Activated naive CD4-positive, alpha-beta T cell (primary cell): ENCODE data around the gene NDUFV3.
"Not testable (repeated sequence)": the region's sequence is repeated elsewhere in the genome, so short reads cannot be mapped to it uniquely, and the experiment has no call there.

ENCODE experiments used
- DNase-seq, 4 experiments: peaks; one replicate each; lab custom pipeline; 2025; lab: John Stamatoyannopoulos, UW

NDUFV3 gene

GRCh38 chr21:42892931-42893755 lies at the start of gene NDUFV3:
TSS of gene NDUFV3 (plus strand) at chr21:42893309. CDS start at chr21:42893334, 25 bp downstream.
- peak; percentile 100 for DNase-seq

GRCh38 chr21:42844411-42845113 lies 48.5 kb upstream of the NDUFV3 start:
- DNase-seq, result no peak

GRCh38 chr21:42845296-42845965 lies 47.7 kb upstream of the NDUFV3 start:
- DNase-seq, result no peak

GRCh38 chr21:42846221-42846620 lies 46.9 kb upstream of the NDUFV3 start:
- no peak for DNase-seq

GRCh38 chr21:42847051-42847707 lies 45.9 kb upstream of the NDUFV3 start:
- DNase-seq, result no peak

GRCh38 chr21:42847726-42848125 lies 45.4 kb upstream of the NDUFV3 start:
- DNase-seq, result no peak

GRCh38 chr21:42848144-42848931 lies 44.8 kb upstream of the NDUFV3 start:
- DNase-seq, result not testable (repeated sequence)

- no peak for DNase-seq
These were observed 44.0 kb upstream of the NDUFV3 start for GRCh38 chr21:42848932-42849758.

GRCh38 chr21:42849759-42850412 lies 43.2 kb upstream of the NDUFV3 start:
- no peak for DNase-seq

GRCh38 chr21:42850463-42850862 lies 42.6 kb upstream of the NDUFV3 start:
- no peak for DNase-seq

- DNase-seq, result peak in 1 of 4 experiments; percentile 12
These were observed 42.2 kb upstream of the NDUFV3 start for GRCh38 chr21:42850866-42851391.

- no peak for DNase-seq
These were observed 41.1 kb upstream of the NDUFV3 start for GRCh38 chr21:42851812-42852665.

- no peak for DNase-seq
These were observed 40.1 kb upstream of the NDUFV3 start for GRCh38 chr21:42852925-42853570.

GRCh38 chr21:42853621-42854020 lies 39.5 kb upstream of the NDUFV3 start:
- no peak for DNase-seq

- no peak for DNase-seq
These were observed 38.7 kb upstream of the NDUFV3 start for GRCh38 chr21:42854246-42855010.

GRCh38 chr21:42855171-42855936 lies 37.8 kb upstream of the NDUFV3 start:
- DNase-seq, result no peak

GRCh38 chr21:42855937-42856335 lies 37.2 kb upstream of the NDUFV3 start:
- no peak for DNase-seq
